Esophagus (tissue), 2 donors: ENCODE results near the gene DES. TPM values are rescaled to one million over a fixed set of nuclear protein-coding genes. Genes with fewer than 3 reads are reported as not detected.
A peak's percentile ranks its signal among the peaks of the same experiment; 100 is the strongest.
"Not testable (repeated sequence)": the region's sequence is repeated elsewhere in the genome, so short reads cannot be mapped to it uniquely, and the experiment has no call there.

Experiments used
- H3K27ac ChIP-seq, 2 donors: one replicate each; pipeline ENCODE4 v1.5.1; 2013; ENCODE audit warnings: low read depth in 2 of 2, mild to moderate bottlenecking in 2 of 2, inconsistent platforms in 1 of 2, low read length in 1 of 2, moderate library complexity in 1 of 2
- H3K27me3 ChIP-seq, 2 donors: one replicate each; pipeline ENCODE4 v1.6.1; 2013; ENCODE audit warnings: low read length in 2 of 2, control low read depth in 1 of 2, mild to moderate bottlenecking in 1 of 2; ENCODE audit not compliant: insufficient read depth in 2 of 2, control insufficient read depth in 1 of 2
- H3K36me3 ChIP-seq, 2 donors: one replicate each; pipeline ENCODE4 v1.6.1; 2013; ENCODE audit warnings: low read length in 1 of 2; ENCODE audit not compliant: control insufficient read depth in 2 of 2, insufficient read depth in 2 of 2
- H3K4me1 ChIP-seq, 2 donors: one replicate each; pipeline ENCODE4 v1.6.1; 2013; ENCODE audit warnings: low read length in 1 of 2; ENCODE audit not compliant: control insufficient read depth in 2 of 2, insufficient read depth in 2 of 2
- H3K4me3 ChIP-seq, 2 donors: one replicate each; pipeline ENCODE4 v1.5.1; 2013; ENCODE audit warnings: low read length in 2 of 2, mild to moderate bottlenecking in 2 of 2, low read depth in 1 of 2, moderate library complexity in 1 of 2
- H3K9me3 ChIP-seq, 2 donors: one replicate each; pipeline ENCODE4 v1.6.1; 2013; ENCODE audit warnings: mild to moderate bottlenecking in 2 of 2, low read depth in 1 of 2, low read length in 1 of 2, moderate library complexity in 1 of 2; ENCODE audit not compliant: control insufficient read depth in 2 of 2, insufficient read depth in 1 of 2
- WGBS, 2 donors: extraction: QIAGEN DNeasy Blood & Tissue Kit; methylation state at CpG; one replicate each; pipeline ENCODE4 v1.1.7; 2013; 5-methylcytosine and 5-hydroxymethylcytosine counted together
- polyA plus RNA-seq, 2 donors: library from polyadenylated mRNA; stranded (reverse); fragments of 200-250 nt; gene quantifications; one replicate each; pipeline ENCODE4 v1.2.3, GENCODE V29; 2013
- donor health status: healthy with polysubstance abuse.
- donor health status: Bipolar disorder and iron deficiency.

Gene DES
- polyA plus RNA-seq, 2 donors = 672 to 686 TPM

DNA sequence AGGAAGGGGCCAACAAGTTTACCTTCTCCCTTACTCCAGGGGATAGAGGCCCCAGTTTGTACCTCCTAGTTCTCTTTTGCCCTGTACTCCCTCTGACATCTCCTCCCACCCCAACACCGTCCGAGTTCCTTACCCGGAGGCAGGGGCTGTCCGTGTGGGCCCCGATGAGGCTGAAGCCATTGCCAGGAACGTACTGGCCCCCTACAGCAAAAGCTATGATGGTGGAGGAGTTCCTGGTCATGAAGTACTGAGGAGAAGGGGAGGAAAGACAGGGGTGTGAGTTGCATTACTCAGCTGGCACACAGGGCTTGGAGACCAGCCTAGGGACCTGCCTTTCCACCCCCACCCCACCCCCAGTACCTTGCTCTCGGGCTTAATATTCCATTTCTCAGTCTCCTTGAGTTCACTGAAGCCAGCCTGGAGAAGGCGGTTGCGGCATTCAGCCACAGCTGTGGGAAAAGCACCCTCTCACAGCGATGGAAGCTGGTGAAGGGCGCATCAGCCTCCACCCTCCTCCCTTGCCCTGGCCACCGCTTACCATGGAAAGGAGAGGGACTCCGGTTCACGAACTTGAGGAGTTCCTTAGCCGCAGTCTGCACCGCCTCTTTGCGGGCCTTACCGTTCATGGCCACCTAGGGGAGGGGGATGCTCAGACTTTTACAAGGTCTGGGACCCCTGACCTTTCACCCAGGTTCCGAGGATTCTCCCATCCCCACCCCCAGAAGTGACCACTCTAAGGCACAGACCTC lies 31.5 kb upstream of the DES start:
- 37 to 43% methylated on average over 19 of the region's 19 CpGs for WGBS, 2 donors
- peak overlapping the region; percentile 97 to 98 for H3K27ac ChIP-seq
- H3K9me3 ChIP-seq = no peaks in the 10 kb centered on the region
- peak overlapping the region; percentile 73 to 81 for H3K4me3 ChIP-seq
- H3K4me1 ChIP-seq = peaks cover 4 to 6% of the 10 kb centered on the region in 2 donors
- H3K27me3 ChIP-seq = no peaks in the 10 kb centered on the region
- peaks cover 9 to 36% of the 10 kb centered on the region in 2 donors for H3K36me3 ChIP-seq

GRCh38 chr2:219387306-219388120 lies 30.7 kb upstream of the DES start, which contains the start of gene DNPEP:
Gene DNPEP (minus strand): TSS chr2:219387912. CDS start chr2:219387794, 118 bp downstream.
- Histone ChIP-seq H3K4me1 (peaks cover 4 to 6% of the 10 kb centered on the region in 2 donors), H3K27ac (peak within 1 kb of the TSS; percentile 97 to 98), H3K4me3 (peak within 1 kb of the TSS; percentile 73 to 81), H3K36me3 (peaks cover 9 to 30% of the 10 kb centered on the region in 2 donors), H3K9me3 (no peaks in the 10 kb centered on the region), H3K27me3 (no peaks in the 10 kb centered on the region)
- 0 to 1% methylated on average over 45 to 75 of the region's 76 CpGs for WGBS, 2 donors

- Histone ChIP-seq H3K36me3 (peaks cover 4 to 25% of the 10 kb centered on the region in 2 donors), H3K9me3 (no peaks in the 10 kb centered on the region), H3K27ac (peak overlapping the region; percentile 84 to 85), H3K4me1 (peaks cover 4 to 6% of the 10 kb centered on the region in 2 donors), H3K27me3 (no peaks in the 10 kb centered on the region), H3K4me3 (peak overlapping the region; percentile 29 to 39)
- WGBS, 2 donors = 1 to 2% methylated on average over 41 to 78 of the region's 78 CpGs
Measured at GRCh38 chr2:219388121-219388906, 29.9 kb upstream of the DES start.

DNA sequence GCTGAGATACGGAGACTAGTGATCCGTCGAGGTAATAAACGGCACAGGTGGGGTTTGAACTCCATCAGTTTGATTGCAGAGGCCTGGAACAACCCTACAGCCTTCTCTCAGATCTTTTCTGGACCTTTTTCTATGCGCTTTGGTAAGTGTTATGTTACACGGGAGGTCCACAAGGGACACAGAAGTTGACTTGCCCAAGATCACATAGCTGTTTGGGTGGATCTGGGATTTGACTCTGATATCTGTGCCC lies 29.3 kb upstream of the DES start:
- Histone ChIP-seq H3K4me3 (peak overlapping the region in 1 of 2 donors; percentile 29), H3K27ac (peak overlapping the region; percentile 84 to 85), H3K27me3 (no peaks in the 10 kb centered on the region), H3K4me1 (peaks cover 4 to 6% of the 10 kb centered on the region in 2 donors), H3K36me3 (peaks cover 4 to 20% of the 10 kb centered on the region in 2 donors), H3K9me3 (no peaks in the 10 kb centered on the region)
- WGBS, 2 donors = 42 to 47% methylated on average over 6 of the region's 6 CpGs

GRCh38 chr2:219392754-219393153 lies 25.4 kb upstream of the DES start:
- Histone ChIP-seq H3K27ac (no peak overlapping the region), H3K9me3 (no peaks in the 10 kb centered on the region), H3K36me3 (no peaks in the 10 kb centered on the region), H3K4me3 (no peak overlapping the region), H3K27me3 (no peaks in the 10 kb centered on the region), H3K4me1 (no peaks in the 10 kb centered on the region)
- 87 to 89% methylated on average over 9 of the region's 9 CpGs for WGBS, 2 donors

DNA sequence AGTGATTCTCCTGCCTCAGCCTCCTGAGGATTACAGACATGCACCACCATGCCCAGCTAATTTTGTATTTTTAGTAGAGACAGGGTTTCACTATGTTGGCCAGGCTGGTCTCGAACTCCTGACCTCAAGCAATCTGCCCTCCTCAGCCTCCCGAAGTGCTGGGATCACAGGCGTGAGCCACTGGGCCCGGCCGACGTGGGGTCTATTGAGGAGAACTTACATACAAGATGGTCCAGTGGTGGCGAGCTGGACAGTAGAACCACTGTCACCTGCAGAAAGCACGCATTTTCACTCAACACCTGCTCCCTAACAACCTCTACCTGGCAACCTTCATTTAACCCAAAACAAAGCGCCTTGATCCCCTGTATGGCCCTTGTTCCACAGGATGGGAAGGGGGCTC lies 23.1 kb upstream of the DES start:
- H3K27me3 ChIP-seq, H3K9me3 ChIP-seq, H3K4me1 ChIP-seq, H3K4me3 ChIP-seq, H3K36me3 ChIP-seq, H3K27ac ChIP-seq: not testable (repeated sequence)
- 94% methylated on average over 9 of the region's 9 CpGs for WGBS, 2 donors

GRCh38 chr2:219395609-219396008 lies 22.6 kb upstream of the DES start:
- Histone ChIP-seq H3K36me3 (no peaks in the 10 kb centered on the region), H3K27ac (no peak overlapping the region), H3K27me3 (no peaks in the 10 kb centered on the region), H3K4me3 (no peak overlapping the region), H3K4me1 (no peaks in the 10 kb centered on the region), H3K9me3 (no peaks in the 10 kb centered on the region)
- 90 to 94% methylated on average over 3 of the region's 3 CpGs for WGBS, 2 donors

DNA sequence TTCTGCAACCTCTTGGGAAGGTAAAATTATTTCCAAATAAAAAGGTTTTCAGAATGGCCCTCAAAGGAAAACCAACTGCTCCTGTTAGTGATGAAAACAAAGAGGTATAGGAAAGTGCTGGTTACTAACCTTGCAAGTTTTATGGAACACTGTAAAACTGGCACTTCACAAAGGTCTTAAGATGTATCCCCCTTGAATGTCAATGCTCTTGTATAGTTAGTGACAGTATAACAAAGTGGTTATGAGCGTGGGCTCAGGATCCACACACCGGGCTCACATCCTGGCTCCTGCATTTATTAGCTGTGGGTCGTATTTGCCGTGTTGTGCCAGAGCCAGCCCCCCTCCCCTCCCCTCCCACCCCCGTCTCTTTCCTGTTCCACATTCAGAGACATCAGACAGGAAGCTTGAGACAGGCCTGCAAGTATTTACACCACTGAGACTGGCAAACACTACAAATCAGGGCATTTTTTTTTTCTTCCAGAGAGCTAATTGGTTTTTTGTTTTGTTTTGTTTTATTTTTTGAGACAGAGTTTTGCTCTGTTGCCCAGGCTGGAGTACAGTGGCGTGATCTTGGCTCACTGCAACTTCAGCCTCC lies 21.2 kb upstream of the DES start:
- H3K4me3 ChIP-seq = no peak overlapping the region
- 59 to 60% methylated on average over 6 of the region's 6 CpGs for WGBS, 2 donors
- H3K9me3 ChIP-seq = no peaks in the 10 kb centered on the region
- no peaks in the 10 kb centered on the region for H3K36me3 ChIP-seq
- H3K27me3 ChIP-seq = no peaks in the 10 kb centered on the region
- no peaks in the 10 kb centered on the region for H3K4me1 ChIP-seq
- H3K27ac ChIP-seq = no peak overlapping the region

- Histone ChIP-seq H3K4me3 (no peak overlapping the region), H3K36me3 (no peaks in the 10 kb centered on the region), H3K9me3 (no peaks in the 10 kb centered on the region), H3K4me1 (no peaks in the 10 kb centered on the region), H3K27me3 (no peaks in the 10 kb centered on the region), H3K27ac (no peak overlapping the region)
- WGBS, 2 donors = 28 to 41% methylated on average over 5 of the region's 5 CpGs
Measured at GRCh38 chr2:219398721-219399363, 19.3 kb upstream of the DES start.
